NOMO-1 (cell line): ENCODE results near the gene ZYG11B.
"Not testable (repeated sequence)": the region's sequence is repeated elsewhere in the genome, so short reads cannot be mapped to it uniquely, and the experiment has no call there.

Experiments
- DNase-seq, 2 experiments: peaks; one replicate each; lab custom pipeline; 2025; ENCODE audit not compliant: unreplicated experiment in 2 of 2; lab: John Stamatoyannopoulos, UW

ZYG11B gene

DNA sequence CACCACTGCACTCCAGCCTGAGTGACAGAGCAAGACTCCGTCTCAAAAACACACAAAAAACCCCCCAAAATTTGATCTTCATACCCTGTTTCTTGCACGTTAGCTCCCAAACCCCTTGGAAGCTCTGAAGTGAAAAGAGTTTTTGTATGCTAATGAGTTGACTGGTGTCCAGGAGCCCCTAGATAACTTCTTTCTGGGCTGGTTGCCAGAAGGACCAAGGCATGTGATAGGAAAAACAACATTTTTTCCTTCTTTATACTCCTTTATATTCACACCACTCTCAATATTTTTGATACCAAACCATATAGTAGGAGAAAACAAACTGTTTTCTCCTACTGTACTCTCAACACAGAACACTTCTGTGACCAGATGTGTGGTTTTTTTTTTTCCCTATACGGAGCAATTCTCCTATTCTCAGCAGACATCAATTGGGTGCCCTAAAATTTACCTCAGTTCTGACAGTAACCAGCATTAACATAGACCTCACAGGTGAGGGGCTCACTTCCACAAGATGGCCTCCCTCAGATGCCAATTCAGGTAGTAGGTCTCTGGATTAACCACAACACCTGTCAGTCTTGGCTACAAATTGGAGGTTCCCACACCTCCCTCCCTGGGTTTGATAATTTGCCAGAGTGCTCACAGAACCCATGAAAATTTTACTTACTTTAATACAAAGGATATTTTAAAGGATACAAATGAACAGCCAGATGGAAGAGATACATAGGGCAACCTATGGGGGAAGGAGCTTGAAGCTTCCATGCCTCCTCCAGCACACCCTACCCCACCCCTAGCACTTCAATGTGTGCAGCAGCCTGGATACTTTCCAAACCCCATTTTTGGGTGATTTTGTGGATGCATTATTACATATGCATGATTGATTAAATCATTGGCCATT is 25.6 kb downstream of the ZYG11B start:
- no peak for DNase-seq

DNA sequence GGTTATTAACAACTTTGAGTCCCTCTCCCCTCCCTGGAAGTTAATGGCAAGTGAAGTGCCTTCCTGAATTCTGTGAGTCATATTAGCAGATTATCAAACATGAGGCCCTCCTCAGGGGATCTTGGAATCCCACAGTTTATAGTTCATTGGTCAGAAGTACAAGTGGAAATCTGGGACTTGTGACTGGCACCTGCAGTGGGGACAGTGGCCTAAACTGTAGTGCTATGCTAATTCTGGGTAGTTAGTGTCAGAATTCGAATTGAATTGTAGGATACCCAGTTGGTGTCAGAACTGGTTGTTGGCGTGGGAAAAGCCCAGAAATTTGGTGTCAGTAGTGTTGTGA is 26.2 kb downstream of the ZYG11B start:
- no peak for DNase-seq

DNA sequence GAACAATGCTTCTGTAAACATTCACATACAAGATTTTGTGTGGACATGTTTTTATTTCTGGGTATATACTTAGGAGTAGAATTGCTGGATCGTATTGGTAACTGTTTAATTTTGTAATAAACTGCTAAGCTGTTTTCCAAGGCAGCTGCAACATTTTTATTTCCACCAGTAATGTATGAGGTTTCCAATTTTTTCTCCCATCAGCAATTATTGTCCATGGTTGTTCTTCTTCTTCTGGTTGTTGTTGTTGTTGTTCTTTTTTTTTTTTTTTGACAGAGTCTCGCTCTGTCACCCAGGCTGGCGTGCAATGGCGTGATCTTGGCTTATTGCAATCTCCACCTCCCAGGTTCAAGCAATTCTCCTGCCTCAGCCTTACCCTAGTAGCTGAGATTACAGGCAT is 26.9 kb downstream of the ZYG11B start:
- no peak for DNase-seq

DNA sequence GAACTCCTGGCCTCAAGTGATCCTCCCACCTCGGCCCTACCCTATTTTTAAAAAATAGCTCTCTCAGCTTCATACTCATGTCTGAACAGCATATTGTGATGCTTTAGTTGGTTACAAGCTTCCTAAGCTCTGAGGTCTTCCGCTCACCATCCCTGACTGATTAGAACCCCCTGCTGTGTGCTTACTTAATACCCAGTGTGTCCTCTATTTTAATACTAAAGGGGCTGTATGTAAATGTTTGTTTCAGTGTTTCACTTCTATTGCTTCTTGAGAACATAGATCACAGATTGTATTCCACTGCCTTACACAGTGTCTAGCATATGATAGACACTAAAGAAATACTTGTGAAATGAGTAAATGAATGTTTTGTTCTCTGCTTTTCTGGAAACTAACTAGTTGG is 29.8 kb downstream of the ZYG11B start:
- no peak for DNase-seq

DNA sequence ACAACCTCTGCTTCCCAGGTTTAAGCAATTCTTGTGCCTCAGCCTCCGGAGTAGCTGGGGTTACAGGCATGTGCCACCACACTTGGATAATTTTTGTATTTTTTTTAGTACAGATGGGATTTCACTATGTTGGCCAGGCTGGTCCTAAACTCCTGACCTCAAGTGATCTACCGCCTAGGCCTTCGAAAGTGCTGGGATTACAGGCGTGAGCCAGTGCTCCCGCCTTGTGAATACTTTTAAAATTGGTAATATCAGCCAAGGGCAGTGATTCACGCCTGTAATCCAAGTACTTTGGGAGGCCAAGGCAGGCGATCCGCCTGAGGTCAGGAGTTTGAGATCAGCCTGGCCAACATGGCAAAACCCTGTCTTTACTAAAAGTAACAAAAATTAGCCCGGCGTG is 33.7 kb downstream of the ZYG11B start:
- DNase-seq = no peak

DNA sequence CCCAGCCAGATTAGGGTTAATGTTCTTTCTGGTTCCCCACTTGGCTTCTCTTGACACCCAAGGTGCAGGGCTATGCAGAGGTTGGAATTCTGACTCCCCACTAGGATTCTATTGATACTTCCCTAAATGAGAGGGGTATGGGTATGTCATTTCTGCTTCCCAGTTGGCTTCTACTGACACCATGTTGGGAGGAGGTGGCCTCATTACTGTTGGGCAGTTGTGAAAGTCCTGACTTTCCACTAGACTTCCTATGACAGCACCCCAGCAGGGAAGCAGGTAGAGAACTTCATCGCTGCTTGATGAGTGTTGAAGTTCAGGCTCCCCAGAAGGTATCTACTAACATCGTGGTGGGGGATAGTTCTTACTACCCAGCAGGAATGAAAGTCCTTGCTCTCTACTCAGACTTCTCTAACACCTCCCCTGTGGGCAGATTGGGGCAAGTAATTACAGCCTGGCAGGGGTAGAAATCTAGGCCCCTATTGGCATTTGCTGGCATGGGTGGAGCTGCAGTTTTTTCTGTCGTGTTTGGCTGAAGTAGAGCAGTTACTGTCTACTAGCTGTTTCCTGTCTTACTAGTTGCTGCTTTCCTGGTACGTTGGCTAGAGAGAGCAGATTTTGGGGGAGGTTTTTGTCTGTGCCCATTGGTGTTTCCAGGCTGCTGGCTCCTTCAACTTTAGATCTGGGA is 41.5 kb downstream of the ZYG11B start:
- no peak for DNase-seq

DNA sequence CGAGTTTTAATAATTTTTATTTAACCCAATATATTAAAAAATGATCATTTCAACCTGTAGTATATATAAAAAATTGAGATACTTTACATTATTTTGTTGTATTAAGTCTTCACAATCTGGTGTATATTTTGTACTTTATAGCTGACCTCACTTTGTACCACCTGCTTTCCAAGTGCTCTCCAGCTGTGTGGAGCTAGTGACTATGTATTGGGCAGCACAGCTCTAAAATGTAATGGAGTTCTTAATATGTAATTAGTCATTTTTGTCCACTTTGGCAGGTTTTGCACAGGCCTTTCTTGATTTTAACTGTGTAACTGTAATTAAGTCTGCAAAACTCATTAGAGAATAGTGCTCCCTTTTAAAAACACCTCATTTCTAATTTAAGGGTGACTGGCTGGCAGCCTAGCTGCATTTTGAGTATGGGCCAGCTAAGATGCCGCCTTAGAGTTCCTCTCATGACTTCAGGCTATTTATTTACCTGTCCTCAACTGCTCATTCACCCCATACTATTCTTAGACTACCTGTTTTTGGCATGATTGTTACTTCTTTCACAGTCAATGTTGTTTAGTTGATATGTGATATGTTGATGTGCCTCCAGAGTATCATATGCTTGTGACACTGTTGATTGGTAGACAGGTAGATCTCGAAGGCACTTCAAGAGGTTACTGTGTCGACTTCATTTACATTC is 43.2 kb downstream of the ZYG11B start:
- DNase-seq = no peak

DNA sequence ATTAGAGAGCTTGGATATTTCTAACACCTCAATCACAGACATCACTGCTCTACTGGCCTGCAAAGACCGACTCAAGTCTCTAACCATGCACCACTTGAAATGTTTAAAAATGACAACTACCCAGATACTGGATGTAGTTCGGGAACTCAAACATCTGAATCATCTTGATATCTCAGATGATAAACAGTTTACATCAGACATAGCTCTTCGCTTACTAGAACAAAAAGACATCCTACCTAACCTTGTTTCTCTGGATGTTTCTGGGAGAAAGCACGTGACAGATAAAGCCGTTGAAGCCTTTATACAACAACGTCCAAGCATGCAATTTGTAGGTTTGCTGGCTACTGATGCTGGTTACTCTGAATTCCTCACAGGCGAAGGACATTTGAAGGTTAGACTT is 45.1 kb downstream of the ZYG11B start:
- no peak for DNase-seq

DNA sequence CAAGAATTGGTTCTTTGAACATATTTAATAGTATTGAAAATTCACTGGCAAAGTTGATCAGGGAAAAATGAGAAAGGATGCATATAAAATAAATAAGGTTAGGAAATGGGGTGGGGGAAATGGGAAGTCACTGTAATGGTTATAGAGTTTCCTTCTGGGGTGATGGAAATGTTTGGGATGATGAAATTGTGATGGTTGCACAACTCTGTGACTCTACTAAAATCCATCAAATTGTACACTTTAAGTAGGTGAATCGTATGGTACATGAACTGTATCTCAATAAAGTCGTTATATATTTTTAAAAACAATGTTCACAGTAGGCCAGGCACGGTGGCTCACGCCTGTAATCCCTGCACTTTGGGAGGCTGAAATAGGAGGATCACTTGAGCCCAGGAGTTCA is 59.9 kb downstream of the ZYG11B start:
- no peak for DNase-seq

DNA sequence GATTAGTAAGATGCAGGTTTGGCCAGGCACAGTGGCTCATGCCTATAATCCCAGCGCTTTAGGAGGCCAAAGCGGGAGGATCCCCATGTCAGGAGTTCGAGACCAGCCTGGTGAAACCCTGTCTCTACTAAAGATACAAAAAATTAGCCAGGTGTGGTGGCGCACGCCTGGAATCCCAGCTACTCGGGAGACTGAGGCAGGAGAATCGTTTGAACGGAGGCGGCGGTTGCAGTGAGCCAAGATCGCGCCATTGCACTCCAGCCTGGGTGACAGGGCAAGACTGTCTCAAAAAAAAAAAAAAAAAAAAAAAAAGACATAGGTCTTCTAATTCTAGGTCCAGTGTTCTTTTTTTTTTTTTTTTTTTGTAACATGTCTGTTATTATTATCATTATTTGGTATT is 64.2 kb downstream of the ZYG11B start:
- DNase-seq = not testable (repeated sequence)

DNA sequence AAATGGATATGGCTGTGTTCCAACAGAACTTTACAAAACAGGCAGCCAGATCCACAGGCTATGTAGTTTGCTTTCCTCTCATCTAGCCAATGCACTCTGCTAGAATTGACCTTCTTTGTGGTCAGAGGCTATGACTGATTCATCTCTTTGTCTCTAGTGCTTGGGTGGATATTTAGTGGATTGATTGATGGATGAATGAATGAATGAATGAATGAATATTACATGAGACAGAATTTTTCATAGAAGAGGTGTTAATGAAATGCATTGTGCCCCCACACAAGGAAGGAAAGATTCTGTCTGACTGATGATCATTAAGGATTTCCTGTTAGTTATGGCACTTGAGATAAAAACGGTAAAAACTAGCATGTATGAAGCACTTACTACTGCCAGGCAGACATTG is 65.8 kb downstream of the ZYG11B start:
- no peak for DNase-seq

DNA sequence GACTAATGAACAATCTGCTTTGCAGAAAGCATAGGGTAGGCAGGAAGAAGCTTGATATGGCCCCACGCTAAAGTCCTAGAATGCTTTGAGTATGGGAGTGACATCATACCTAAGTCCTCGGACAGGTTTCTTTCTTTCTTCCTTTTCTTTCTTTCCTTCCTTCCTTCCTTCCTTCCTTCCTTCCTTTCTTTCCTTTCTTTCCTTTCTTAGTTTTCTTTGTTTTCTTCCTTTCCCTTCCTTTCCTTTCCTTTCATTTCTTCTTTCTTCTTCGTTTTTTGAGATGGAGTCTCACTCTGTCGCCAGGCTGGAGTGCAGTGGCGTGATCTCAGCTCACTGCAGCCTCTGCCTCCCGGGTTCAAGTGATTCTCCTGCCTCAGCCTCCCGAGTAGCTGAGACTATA is 67.5 kb downstream of the ZYG11B start:
- DNase-seq = not testable (repeated sequence)

DNA sequence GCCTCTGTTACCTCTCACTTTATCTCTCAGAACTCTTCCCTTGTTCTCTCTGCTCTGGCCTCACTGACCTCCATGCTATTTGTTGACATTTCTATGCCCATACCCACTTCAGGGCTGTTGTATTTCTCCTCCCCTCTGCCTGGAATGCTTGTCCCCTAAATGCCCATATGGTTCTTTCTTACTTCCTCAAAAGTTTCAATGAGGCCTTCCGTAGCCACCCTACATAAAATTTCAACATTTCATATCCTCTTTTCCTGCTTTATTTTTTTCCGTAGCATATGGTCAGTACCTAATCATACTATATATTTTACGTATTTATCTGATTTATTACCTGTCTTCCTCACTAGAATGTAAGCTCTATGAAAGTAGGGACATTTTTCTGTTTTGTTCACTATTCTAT is 69.2 kb downstream of the ZYG11B start:
- DNase-seq = peak; percentile 37 to 44

DNA sequence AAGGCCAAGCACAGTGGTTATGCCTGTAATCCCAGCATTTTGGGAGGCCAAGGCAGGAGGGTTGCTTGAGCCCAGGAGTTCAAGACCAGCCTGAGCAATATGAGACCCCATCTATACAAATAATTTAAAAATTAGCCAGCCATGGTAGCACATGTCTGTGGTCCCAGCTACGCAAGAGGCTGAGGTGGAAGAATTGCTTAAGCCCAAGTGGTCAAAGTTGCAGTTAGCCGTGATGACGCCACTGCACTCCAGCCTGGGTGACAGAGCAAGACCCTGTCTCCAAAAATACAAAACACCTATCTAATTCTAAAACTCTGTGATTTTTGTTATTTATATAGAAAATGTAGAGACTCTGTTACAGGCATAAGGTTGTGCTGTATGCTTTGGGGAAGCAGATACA is 72.1 kb downstream of the ZYG11B start:
- no peak for DNase-seq

DNA sequence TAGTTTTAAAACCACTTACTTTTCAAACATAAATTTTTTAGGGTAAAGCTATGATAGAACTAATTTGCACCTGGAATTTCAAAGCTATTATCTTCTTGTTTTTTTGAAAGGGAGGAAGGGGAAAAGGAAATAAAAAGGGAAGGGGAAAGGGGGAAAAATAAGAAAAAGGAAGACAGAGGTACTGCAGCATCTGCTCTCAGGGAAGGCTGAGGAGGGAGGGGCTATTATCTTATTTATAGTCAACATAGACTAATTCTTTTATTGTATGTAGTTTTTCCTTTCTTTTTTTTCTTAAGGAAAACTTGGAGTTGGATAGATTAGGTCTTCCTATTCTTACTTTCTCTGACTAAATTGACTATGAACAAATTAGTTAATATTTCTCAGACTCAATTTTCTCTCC is 74.8 kb downstream of the ZYG11B start:
- no peak for DNase-seq

DNA sequence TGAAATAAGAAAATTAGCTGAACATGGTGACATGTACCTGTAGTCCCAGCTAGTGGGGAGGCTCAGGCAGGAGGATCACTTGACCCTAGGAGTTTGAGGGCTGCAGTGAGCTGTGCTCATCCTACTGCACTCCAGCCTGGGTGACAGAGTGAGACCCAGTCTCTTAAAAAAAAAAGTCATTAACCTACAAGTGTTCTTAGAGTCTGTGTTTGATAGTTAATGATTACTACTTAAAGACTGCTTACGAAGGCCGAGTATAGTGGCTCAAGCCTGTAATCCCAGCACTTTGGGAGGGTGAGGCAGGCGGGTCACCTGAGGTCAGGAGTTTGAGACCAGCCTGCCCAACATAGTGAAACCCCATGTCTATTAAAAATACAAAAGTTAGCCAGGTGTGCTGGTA is 77.8 kb downstream of the ZYG11B start:
- DNase-seq = not testable (repeated sequence)

DNA sequence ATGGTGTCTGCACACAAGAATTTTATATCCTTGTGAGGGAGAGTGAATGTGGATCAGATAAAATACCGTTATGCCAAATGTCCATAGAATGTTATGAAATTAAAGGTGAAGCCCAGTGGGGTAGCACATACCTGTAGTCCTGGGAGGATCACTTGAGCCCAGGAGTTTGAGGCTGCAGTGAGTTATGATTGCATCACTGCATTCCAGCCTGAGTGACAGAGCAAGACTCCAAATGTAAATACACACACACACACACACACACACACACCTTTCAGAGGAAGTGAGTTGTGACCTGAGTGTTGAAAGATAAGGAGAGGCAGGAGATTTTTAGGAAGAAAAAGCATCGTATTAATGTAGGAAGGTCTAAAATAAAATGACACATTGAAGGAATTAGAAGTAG is 88.2 kb downstream of the ZYG11B start:
- DNase-seq = no peak

DNA sequence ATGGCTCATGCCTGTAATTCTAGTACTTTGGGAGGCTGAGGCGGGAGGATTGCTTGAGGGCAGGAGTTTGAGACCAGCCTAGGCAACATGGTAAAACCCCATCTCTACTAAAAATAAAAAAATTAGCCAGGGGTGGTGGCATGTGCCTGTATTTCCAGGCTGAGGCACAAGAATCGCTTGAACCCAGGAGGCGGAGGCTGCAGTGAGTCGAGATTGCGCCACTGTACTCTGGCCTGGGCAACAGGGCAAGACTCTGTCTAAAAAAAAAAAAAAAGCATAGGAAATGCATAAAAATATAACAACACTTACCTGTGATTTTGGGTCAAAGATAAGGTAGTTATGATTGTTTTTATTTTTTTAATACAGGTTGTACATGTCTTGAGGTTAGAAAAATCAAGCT is 94.6 kb downstream of the ZYG11B start:
- DNase-seq = not testable (repeated sequence)

DNA sequence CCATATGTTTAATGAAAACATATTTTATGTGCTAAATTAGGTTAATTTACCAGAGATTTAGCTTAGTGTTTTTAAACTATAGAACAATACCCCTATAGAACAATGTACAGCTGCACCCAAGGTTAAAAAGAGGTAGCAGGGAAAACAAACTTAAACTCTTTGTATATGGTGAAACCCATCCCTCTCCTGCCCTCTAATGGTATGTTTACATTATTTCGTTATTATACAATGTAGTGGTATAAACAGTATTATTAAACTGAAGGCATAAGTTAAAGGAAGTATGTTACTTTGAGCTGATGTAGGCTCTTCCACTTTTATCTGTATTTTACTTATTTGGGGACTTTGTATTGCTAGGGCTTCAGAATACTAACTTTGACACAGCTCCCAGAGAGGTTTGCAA is 99.6 kb downstream of the ZYG11B start:
- peak; percentile 9 to 20 for DNase-seq

DNA sequence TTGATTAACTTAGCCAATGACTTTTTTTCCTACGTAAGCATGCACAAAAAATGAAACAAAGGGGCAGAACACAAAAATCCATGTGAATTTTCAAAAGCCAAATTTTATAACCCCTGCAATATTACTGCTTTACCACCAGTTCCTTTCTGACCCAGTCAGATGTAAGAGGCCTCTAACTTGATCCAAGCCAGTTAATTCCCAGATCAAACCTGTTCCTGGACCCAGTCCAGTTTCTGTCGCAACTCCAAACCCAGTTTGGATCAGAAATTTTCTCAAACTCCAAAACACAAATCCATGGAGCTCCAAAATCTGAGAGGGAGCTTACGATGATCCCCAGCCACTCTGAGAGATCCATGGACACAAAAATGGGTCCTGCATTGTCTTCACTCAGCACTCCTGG is 108.5 kb downstream of the ZYG11B start:
- DNase-seq = no peak

DNA sequence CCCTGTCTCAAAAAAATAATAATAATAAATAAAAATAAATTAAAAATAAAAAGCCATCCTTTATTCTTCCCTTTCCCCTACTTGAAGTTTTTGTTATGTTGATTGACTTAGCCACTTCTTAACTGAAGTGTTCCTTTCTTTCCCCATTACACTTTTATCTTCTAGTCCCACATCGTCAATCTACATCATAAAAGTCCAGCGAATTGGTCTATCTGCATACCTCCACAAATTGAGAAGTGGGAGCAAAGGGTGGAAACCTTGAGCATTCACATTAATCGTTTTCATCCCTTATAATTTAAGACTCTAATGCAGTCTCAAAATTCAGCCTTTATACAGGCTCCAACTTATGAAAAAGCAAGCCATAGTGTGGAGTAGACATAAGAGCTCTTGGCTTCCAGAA is 109.8 kb downstream of the ZYG11B start:
- no peak for DNase-seq

DNA sequence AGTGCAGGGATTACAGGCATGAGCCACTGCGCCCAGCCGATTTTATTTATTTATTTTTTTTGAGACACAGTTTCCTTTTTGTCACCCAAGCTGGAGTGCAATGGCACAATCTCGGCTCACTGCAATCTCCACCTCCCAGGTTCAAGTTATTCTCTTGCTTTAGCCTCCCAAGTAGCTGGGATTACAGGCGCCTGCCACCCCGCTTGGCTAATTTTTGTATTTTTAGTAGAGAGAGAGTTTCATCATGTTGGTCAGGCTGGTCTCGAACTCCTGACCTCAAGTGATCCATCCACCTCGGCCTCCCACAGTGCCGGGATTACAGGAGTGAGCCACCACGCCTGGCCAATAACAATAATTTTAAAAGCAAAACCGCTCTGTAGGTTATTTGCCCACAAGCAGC is 112.9 kb downstream of the ZYG11B start:
- not testable (repeated sequence) for DNase-seq
